Stimulated activated CD4-positive, alpha-beta T cell treated with anti-CD3 and anti-CD28 coated beads, Interleukin-2, amount 100 ng/mL, for 48 hours (primary cell): Measurements from ENCODE around the gene CDH20.

Experiments
- DNase-seq, 2 donors: peaks; one replicate each; pipeline ENCODE4 v3.0.0-alpha.2; 2020

The CDH20 gene

GRCh38 chr18:61333271-61333745 lies at the start of gene CDH20:
CDH20 (plus strand) TSS chr18:61333430.
- DNase-seq = no peak

DNA sequence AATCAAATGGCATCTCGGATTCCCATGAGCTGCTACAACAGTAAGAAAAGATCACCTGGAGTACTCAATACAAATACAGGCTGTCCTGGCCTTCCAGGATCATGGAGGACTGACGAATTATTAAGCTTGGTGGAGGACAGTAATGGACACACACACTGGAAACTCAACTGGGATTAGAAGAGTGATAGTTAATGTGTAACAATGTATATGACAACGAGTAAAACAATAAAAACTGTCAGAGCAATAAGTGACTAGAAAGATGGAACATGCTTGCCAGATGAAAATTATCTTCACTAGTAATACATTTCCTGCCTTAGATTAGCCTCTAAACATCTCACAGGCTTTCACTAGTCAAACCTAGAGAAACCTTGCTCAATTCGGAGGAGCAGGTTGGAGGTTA lies 49.2 kb upstream of the CDH20 start:
- DNase-seq = no peak

DNA sequence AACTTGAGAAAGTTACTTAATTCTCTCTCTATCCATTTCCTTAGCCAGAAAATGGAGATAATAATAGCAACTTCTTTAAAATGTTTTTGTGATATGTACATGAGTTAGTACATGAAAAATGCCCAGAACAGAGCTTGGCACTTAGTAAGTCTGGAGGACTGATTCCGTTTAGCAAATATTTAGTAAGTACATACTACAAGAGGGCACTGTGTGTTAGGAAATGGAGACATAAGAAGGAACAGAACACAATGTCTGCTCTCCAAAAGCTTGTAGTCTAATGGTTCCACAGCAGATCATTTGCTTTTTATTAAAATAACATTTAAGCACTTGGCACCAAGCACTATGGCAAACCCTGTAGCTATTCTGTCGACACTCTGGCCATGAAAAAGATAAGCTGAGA lies 47.5 kb upstream of the CDH20 start:
- no peak for DNase-seq

DNA sequence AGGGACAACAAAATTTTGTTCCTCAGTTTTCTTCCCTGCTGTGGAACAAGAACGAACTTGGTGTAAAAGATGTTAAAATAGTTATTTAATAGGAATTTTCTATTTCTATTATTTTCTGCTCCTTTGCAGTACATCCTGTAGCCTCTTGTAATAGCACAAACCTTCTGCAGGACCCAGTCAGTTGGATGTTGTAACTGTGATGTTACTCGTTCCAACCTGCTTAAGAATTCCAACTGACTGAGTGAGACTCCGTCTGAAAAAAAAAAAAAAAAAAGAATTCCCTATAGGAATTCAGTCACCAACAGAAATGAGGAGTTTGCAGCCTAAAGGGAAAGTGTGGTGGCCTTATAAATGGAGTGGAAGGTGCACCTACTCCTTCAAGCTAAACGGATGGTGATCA lies 46.4 kb upstream of the CDH20 start:
- no peak for DNase-seq

DNA sequence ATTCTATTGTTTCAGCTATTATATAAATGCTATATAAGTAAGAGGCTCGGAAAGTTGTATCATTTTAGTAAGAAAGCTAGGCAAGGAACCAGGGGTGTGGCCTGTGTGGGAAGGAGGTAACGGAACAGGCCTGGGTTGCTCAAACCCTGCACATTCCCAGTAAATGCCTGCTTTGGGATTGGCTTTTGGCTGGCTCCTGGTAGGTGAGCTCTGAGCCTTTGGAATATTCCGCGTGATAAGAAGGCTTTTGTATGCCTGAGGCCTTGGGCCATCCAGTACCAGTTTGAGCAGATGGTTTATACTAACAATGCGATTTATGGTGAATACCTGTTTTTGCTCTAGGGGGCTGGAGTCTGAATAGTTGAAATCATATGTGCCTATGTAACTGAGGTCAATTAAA lies 42.6 kb upstream of the CDH20 start:
- no peak for DNase-seq

- DNase-seq = no peak
Observed at GRCh38 chr18:61292280-61293035, 40.8 kb upstream of the CDH20 start.

GRCh38 chr18:61295153-61295552 lies 38.1 kb upstream of the CDH20 start:
- DNase-seq = no peak

GRCh38 chr18:61308004-61308403 lies 25.2 kb upstream of the CDH20 start:
- no peak for DNase-seq

DNA sequence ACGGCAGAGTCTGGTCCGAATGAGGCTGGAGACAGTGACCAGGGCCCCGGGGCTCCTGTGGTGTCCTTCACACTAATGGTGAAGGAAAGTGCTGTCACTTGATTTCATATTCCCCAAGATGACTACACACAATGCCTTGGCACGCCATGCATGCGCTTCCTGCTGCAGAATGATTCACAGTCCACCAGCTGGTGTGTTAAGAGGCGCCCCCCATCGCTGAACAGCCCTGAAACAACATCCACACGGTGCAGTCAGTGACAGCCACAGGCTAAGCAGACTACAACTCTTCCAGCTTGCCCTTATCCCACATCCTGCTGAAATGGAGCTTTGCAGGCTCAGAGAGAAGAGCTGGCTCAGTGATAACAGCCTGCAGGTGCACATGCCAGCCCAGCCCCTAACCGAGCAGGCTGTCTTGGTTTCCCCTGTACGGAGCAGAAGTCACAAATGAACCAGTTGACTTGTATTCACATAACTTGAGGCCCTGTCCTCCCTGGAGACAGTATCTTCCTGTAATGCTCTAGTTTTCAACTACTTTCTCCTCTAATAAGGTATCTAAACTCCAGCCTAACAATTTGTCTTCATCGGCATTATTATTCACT lies 24.3 kb upstream of the CDH20 start:
- DNase-seq = no peak

GRCh38 chr18:61322265-61322873 lies 10.9 kb upstream of the CDH20 start:
- DNase-seq = peak; percentile 43 to 44

DNA sequence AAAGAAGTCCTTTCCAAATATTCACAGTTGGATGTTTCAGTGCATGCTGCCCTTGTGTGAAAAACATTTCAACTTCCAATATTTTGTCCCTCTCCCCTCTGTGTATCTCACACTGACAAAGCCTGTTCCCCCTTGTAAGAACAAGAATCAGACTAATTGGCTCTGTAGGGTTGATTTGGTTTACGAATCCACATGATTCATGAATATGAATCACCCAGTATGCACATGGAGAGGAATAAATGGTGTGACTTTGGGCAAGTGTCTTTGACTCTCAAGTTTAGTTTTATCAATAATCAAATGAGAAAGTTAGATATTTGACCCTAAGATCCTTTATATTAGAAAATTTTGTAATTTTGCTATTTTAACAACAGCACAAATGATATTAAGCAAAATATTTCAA lies 9.3 kb upstream of the CDH20 start:
- DNase-seq = no peak

DNA sequence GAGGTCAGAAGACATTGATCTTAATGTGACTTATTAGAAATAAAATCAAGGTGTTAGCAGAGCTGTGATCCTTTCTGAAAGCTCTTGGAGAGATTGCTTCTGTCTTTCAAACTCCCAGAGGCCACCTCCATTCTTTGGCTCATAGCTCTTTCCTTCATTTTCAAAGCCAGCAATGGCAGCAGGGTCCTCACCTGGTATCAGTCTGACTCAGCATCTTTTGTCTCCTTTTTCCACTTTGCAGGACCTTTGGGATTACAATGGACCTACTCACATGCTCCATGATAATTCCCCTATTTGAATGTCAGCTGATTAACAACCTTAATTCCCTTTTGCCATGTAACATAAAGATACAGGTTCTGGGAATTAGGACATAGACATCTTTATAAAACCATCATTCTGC lies 6.8 kb upstream of the CDH20 start:
- no peak for DNase-seq

- no peak for DNase-seq
Observed at GRCh38 chr18:61329398-61329797, 3.8 kb upstream of the CDH20 start.

DNA sequence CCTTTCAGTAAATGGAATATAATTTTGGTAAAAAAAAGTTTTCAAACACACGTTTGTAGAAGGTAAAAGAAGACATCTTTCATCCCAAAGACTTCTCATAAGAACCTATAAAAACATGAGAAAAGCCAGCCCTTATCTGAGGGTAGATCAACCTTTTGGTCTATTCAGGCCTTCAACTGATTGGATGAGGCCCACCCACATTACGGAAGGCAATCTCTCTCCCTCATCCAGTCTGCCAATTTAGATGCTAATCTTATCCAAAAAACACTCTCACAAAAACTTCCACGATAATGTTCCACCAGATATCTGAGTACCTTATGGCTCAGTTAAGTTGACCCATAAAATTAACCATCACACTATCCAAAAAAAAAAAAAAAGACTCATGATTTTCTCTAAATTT lies 2.2 kb upstream of the CDH20 start:
- no peak for DNase-seq

DNA sequence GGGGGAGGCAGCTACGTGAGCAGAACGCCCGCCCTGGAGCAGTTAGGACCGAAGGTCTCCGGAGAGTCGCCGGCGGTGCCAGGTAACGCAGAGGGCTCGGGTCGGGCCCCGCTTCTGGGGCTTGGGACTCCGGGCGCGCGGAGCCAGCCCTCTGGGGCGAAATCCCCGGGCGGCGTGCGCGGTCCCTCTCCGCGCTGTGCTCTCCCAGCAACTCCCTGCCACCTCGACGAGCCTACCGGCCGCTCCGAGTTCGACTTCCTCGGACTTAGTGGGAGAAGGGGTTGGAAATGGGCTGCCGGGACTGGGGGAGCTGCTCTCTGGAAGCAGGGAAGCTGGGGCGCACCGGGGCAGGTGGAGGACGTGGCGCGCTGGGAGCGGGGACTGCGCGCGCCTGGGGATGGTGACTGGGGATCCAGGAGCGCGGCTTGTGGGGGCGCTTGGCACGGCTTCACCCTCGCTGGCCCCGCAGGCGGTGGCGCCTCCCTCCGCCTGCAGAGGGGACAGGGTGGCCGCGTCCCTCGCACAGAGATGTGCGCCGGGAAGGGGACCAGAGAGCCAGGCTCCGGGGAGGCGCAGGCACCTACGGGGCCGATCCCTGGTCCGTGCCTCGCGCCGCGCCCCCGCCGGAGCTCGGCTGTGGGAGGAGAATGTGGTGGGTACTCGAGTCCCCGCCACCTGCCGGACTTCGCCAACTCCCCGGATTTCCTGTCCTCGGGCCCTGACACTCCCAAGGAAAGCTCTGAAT lies 688 bp downstream of the CDH20 start:
- no peak for DNase-seq

DNA sequence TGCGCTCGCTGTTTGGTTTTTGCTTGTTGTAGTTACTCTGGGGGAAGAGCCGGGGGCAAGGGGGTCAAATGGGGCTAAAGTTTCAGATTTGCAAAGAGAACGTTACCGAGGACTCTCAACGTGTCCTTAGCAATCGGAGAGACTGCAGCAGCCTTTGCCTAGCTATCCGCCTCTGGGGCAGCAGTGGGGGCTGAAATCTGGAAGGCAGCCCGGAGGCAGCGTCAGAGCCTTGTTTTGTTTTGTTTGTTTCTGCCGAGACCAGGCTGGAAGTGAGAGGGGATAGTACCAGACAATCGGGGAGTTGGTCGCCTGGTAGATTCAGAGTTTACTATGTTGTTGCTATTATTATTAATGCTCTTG lies 1.2 kb downstream of the CDH20 start:
- DNase-seq = no peak

- DNase-seq = no peak
Observed at GRCh38 chr18:61334951-61335683, 1.9 kb downstream of the CDH20 start.

GRCh38 chr18:61335684-61336555 lies 2.7 kb downstream of the CDH20 start:
- no peak for DNase-seq

DNA sequence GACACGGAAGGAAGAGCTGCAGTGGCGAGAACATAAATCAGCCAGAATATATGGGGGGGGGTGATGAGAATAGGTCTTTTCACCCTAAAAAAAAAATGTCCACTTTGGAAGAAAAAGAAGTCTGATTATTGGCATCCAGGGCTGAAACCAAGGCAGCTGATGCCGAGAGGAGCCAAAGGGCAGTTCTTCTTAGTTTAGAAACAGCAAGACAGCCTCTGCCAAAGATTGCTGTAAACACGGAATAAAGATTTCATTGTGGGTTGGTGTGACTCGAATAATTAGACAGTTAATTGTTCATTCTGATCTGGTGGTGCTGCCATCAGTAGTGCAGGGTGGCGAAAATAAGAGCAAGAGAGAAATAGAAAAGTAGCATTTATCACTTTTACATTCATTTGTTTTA lies 3.5 kb downstream of the CDH20 start:
- no peak for DNase-seq

GRCh38 chr18:61337527-61337926 lies 4.3 kb downstream of the CDH20 start:
- DNase-seq = no peak

DNA sequence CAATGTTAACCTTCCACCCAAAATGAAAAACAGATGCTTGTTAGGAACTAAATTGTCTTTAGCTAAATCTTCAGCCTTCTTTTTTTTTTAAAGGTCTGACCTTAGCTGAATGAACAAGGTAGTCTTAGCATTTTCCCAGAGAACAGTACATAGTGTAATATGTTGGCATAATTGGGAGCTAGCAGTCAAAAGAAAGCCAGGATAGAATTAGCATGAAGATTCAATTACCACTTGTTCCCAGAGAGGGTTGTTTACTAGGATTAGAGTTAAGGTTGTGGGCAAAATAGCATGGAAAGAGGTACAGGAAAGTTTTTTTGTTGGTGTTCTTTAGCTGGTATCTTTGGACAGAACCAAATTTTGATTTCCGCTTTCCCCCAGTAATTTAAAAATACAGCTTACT lies 6.9 kb downstream of the CDH20 start:
- DNase-seq = no peak

GRCh38 chr18:61348230-61348629 lies 15.0 kb downstream of the CDH20 start:
- DNase-seq = no peak
